ENCODE results near the gene KLC4.

Gene KLC4

GRCh38 chr6:43059168-43060033 is at the start of gene KLC4, which contains the start of gene MRPL2:
TSS of gene KLC4 (plus strand) at chr6:43059631. CDS start at chr6:43061336, 1,705 bp downstream.
TSS of gene MRPL2 (minus strand) at chr6:43059434. CDS start at chr6:43059381, 53 bp downstream.
- DNase-seq (ENCODE audit: low read depth in 2 of 2), result peak; percentile 96 to 97

GRCh38 chr6:43011207-43011606 is 48.2 kb upstream of the KLC4 start:
- DNase-seq (ENCODE audit: low read depth in 2 of 2), result no peak

GRCh38 chr6:43012364-43012763 is 47.1 kb upstream of the KLC4 start:
- no peak for DNase-seq (ENCODE audit: low read depth in 2 of 2)

- DNase-seq (ENCODE audit: low read depth in 2 of 2), result peak in 1 of 2 experiments; percentile 4
Observed at GRCh38 chr6:43013097-43013842, 46.2 kb upstream of the KLC4 start.

- DNase-seq (ENCODE audit: low read depth in 2 of 2), result peak; percentile 99 to 100
Observed at GRCh38 chr6:43013843-43014433, 45.5 kb upstream of the KLC4 start, which contains the start of the genes KLHDC3 and MEA1. TSS of gene KLHDC3 (plus strand) at chr6:43014249. CDS start at chr6:43017193, 2,944 bp downstream. TSS of gene MEA1 (minus strand) at chr6:43013946. CDS start at chr6:43013813, 133 bp downstream.

- DNase-seq (ENCODE audit: low read depth in 2 of 2), result peak in 1 of 2 experiments; percentile 4
Observed at GRCh38 chr6:43014434-43014909, 45.0 kb upstream of the KLC4 start.

- no peak for DNase-seq (ENCODE audit: low read depth in 2 of 2)
Observed at GRCh38 chr6:43016176-43016942, 43.1 kb upstream of the KLC4 start.

GRCh38 chr6:43016943-43017334 is 42.5 kb upstream of the KLC4 start:
- no peak for DNase-seq (ENCODE audit: low read depth in 2 of 2)

- no peak for DNase-seq (ENCODE audit: low read depth in 2 of 2)
Observed at GRCh38 chr6:43019152-43019551, 40.3 kb upstream of the KLC4 start.

- DNase-seq (ENCODE audit: low read depth in 2 of 2), result no peak
Observed at GRCh38 chr6:43020052-43020705, 39.3 kb upstream of the KLC4 start.

- no peak for DNase-seq (ENCODE audit: low read depth in 2 of 2)
Observed at GRCh38 chr6:43020847-43021246, 38.6 kb upstream of the KLC4 start.

GRCh38 chr6:43021270-43022047 is 38.0 kb upstream of the KLC4 start, which contains the start of gene RRP36:
TSS of gene RRP36 (plus strand) at chr6:43021623. CDS start at chr6:43021655, 32 bp downstream.
- DNase-seq (ENCODE audit: low read depth in 2 of 2), result peak in 1 of 2 experiments; percentile 34

GRCh38 chr6:43024436-43024835 is 35.0 kb upstream of the KLC4 start:
- no peak for DNase-seq (ENCODE audit: low read depth in 2 of 2)

GRCh38 chr6:43026365-43026764 is 33.1 kb upstream of the KLC4 start:
- DNase-seq (ENCODE audit: low read depth in 2 of 2), result no peak

- DNase-seq (ENCODE audit: low read depth in 2 of 2), result no peak
Observed at GRCh38 chr6:43029120-43029519, 30.3 kb upstream of the KLC4 start.

GRCh38 chr6:43032326-43032725 is 27.1 kb upstream of the KLC4 start:
- no peak for DNase-seq (ENCODE audit: low read depth in 2 of 2)

GRCh38 chr6:43033496-43034189 is 25.8 kb upstream of the KLC4 start:
- DNase-seq (ENCODE audit: low read depth in 2 of 2), result no peak

GRCh38 chr6:43034190-43034525 is 25.3 kb upstream of the KLC4 start:
- DNase-seq (ENCODE audit: low read depth in 2 of 2), result no peak

- no peak for DNase-seq (ENCODE audit: low read depth in 2 of 2)
Observed at GRCh38 chr6:43035495-43036194, 23.8 kb upstream of the KLC4 start.

All from fibroblast of skin of left quadriceps (primary cell).